Naive thymus-derived CD8-positive, alpha-beta T cell (primary cell): ENCODE data around the gene SLC2A4. TPM values are rescaled to one million over a fixed set of nuclear protein-coding genes. Genes with fewer than 3 reads are reported as not detected.
A peak's percentile ranks its signal among the peaks of the same experiment; 100 is the strongest.
"Not testable (repeated sequence)": the region's sequence is repeated elsewhere in the genome, so short reads cannot be mapped to it uniquely, and the experiment has no call there.

Experiments
- ATAC-seq, 2 donors: fragments of 150-1000 bp; cut with Tn5 transposase in 1 of 2; sonication (Bioruptor Pico), chemical (Tn5 transposase) in 1 of 2; 1 replicate in 1 of 2; 2 replicates in 1 of 2; pipeline ENCODE4 v1.10.0; 2021; ENCODE audit warnings: mild to moderate bottlenecking in 2 of 2, moderate library complexity in 2 of 2
- POLR2A ChIA-PET: fragments of 350-600 bp; sonication (Branson Sonifier 250); formaldehyde crosslinking; loops from one replicate; lab custom pipeline; 2021; ENCODE audit warnings: antibody characterized with exemption; lab: Charles Lee
- DNase-seq, 10 donors: peaks; one replicate each; pipeline versions ENCODE4 v3.0.0 to v3.0.0-alpha.2; 2020 to 2022
- H3K27ac Mint-ChIP-seq, 10 donors: one replicate each; pipeline ENCODE4 v1.8.0; 2020 to 2022; ENCODE audit warnings: mild to moderate bottlenecking in 10 of 10, mixed read lengths in 10 of 10, moderate library complexity in 4 of 10, inconsistent platforms in 1 of 10
- H3K27me3 Mint-ChIP-seq, 5 donors: one replicate each; pipeline ENCODE4 v1.8.0; 2021 to 2022; ENCODE audit warnings: mixed read lengths in 5 of 5
- H3K36me3 Mint-ChIP-seq, 3 donors: one replicate each; pipeline ENCODE4 v1.8.0; 2020 to 2022; ENCODE audit warnings: mixed read lengths in 3 of 3, mild to moderate bottlenecking in 2 of 3, inconsistent platforms in 1 of 3
- H3K4me1 Mint-ChIP-seq, 4 donors: one replicate each; pipeline ENCODE4 v1.8.0; 2021 to 2022; ENCODE audit warnings: mixed read lengths in 4 of 4
- H3K4me3 Mint-ChIP-seq, 10 donors: one replicate each; pipeline ENCODE4 v1.8.0; 2020 to 2022; ENCODE audit warnings: mild to moderate bottlenecking in 10 of 10, mixed read lengths in 10 of 10, moderate library complexity in 6 of 10, inconsistent platforms in 1 of 10
- H3K9me3 Mint-ChIP-seq, 9 donors: one replicate each; pipeline ENCODE4 v1.8.0; 2020 to 2022; ENCODE audit warnings: mixed read lengths in 9 of 9, mild to moderate bottlenecking in 3 of 9, inconsistent platforms in 1 of 9, moderate library complexity in 1 of 9
- polyA plus RNA-seq, 3 donors: library from polyadenylated mRNA; unstranded; fragments of 300-500 nt; fragmentation: Illumina TruSeq; gene quantifications; one replicate each; pipeline ENCODE4 v1.2.3, GENCODE V29; 2021
- total RNA-seq, 8 experiments: library from RNA in 2 of 8; stranded (reverse) in 2 of 8; gene quantifications; one replicate each; pipeline ENCODE4 v1.2.3 and lab custom pipeline; 2021 to 2026

Gene SLC2A4
- total and polyA plus RNA-seq, 5 experiments from 2014 or later, result not detected

GRCh38 chr17:7328840-7329373 is 47.4 kb downstream of the SLC2A4 start, which contains the start of gene NEURL4:
Gene NEURL4 (minus strand): TSS chr17:7329335. CDS start chr17:7329312, 23 bp downstream.
- H3K4me3 Mint-ChIP-seq, result peak within 1 kb of the TSS; percentile 90 to 98 (median 96)
- H3K27ac Mint-ChIP-seq, result peak within 1 kb of the TSS; percentile 94 to 98 (median 98)
- DNase-seq (peak in 1 of 10 donors; percentile 68), ATAC-seq (peak; percentile 26 to 54)
- no peaks in the 10 kb centered on the region for H3K9me3 Mint-ChIP-seq
- H3K27me3 Mint-ChIP-seq, result peaks cover 0 to 2% (median 0%) of the 10 kb centered on the region in 5 donors
- peaks cover 0 to 17% (median 0%) of the 10 kb centered on the region in 3 donors for H3K36me3 Mint-ChIP-seq
- peaks cover 33 to 55% (median 47%) of the 10 kb centered on the region in 4 donors for H3K4me1 Mint-ChIP-seq
- POLR2A ChIA-PET, result interaction anchor here (0.6 to 10.5 kb wide), 16 partner anchors 8 to 359 kb away, joined by 3 to 168 read pairs (median 7); partner anchors contain the start of genes EIF5A, GABARAP, GPS2 and MPDU1

DNA sequence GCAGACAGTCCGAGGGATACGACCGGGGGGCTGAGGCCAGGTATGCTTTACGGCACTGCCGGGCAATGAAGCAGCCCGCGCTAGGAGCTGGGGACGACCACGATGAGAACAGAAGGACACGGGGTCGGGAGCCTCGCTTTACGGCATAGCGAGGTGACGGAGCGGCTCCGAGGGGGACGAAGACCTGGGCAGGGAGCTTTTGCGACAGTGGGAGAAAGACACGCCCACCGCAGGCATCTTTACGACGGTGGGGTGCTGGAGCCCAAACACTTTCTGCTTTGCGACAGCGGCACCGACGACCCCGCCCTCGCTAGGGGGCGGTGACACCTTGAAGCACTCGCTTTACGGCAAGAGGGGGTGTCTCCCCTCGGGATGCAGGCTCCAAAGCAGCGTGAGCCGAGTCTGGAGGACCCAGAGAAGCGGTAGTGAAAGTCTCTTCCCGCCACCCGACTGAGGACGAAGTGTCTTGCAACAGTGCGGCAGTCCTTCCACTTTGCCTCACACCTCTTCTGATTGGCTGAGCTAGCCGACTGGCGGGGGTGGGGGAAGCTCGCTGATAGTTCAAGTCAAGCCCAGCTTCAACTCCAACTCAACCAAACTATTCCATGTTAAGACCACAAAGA is 48.0 kb downstream of the SLC2A4 start:
- POLR2A ChIA-PET, result interaction anchor here (0.5 to 10.5 kb wide), 29 partner anchors 8 to 358 kb away, joined by 3 to 168 read pairs (median 4); partner anchors contain the start of genes DVL2, EIF5A, GABARAP and GPS2
- Mint-ChIP-seq H3K4me1 (peaks cover 30 to 53% (median 43%) of the 10 kb centered on the region in 4 donors), H3K36me3 (peaks cover 0 to 14% (median 0%) of the 10 kb centered on the region in 3 donors), H3K27me3 (peaks cover 0 to 2% (median 0%) of the 10 kb centered on the region in 5 donors), H3K4me3 (peak overlapping the region; percentile 90 to 98 (median 96)), H3K27ac (peak overlapping the region; percentile 94 to 98 (median 98)), H3K9me3 (no peaks in the 10 kb centered on the region)
- DNase-seq (peak; percentile 89 to 99 (median 95)), ATAC-seq (peak; percentile 58 to 64)

GRCh38 chr17:7329997-7330637 is 48.6 kb downstream of the SLC2A4 start:
- peak overlapping the region; percentile 94 to 98 (median 98) for H3K27ac Mint-ChIP-seq
- H3K36me3 Mint-ChIP-seq, result peaks cover 0 to 13% (median 0%) of the 10 kb centered on the region in 3 donors
- H3K9me3 Mint-ChIP-seq, result no peaks in the 10 kb centered on the region
- peaks cover 30 to 60% (median 48%) of the 10 kb centered on the region in 4 donors for H3K4me1 Mint-ChIP-seq
- DNase-seq (peak in 9 of 10 donors; percentile 62 to 89 (median 75)), ATAC-seq (peak; percentile 73 to 74)
- H3K4me3 Mint-ChIP-seq, result peak overlapping the region; percentile 90 to 98 (median 96)
- peaks cover 0 to 2% (median 0%) of the 10 kb centered on the region in 5 donors for H3K27me3 Mint-ChIP-seq
- POLR2A ChIA-PET, result interaction anchor here (0.5 to 10.5 kb wide), 30 partner anchors 7 to 357 kb away, joined by 3 to 168 read pairs (median 4); partner anchors contain the start of genes DVL2, EIF5A, GABARAP and GPS2

GRCh38 chr17:7330638-7331015 is 49.1 kb downstream of the SLC2A4 start:
- Mint-ChIP-seq H3K27ac (peak overlapping the region in 9 of 10 donors; percentile 48 to 98 (median 95)), H3K4me3 (peak overlapping the region; percentile 18 to 98 (median 94)), H3K27me3 (peaks cover 0 to 2% (median 0%) of the 10 kb centered on the region in 5 donors), H3K4me1 (peaks cover 35 to 65% (median 53%) of the 10 kb centered on the region in 4 donors), H3K36me3 (peaks cover 0 to 9% (median 0%) of the 10 kb centered on the region in 3 donors), H3K9me3 (no peaks in the 10 kb centered on the region)
- ATAC-seq (no peak), DNase-seq (no peak)
- POLR2A ChIA-PET, result interaction anchor here (0.6 to 10.5 kb wide), 13 partner anchors 9 to 216 kb away, joined by 3 to 168 read pairs (median 7); partner anchors contain the start of genes EIF5A, GPS2, POLR2A and ZBTB4

DNA sequence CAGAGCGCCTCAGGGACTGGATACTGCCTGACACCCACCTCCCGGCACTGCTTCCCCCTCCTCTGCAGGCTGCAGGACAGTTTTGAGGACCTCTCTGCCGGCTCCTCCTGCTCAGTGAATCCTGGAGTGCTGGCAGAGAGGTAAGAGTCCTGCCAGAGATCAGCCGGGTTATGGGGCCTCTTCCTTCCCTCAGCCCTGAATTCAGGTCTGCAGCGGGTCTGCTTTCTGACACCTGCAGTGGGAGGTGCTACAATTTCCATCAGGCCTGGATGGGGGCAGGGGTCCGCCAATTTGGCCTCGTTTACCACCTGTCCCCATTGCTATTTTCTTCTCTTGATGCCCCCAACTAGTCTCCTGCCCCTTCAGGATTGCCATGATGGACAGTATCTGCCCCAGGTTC is 50.6 kb downstream of the SLC2A4 start:
- POLR2A ChIA-PET, result interaction anchor here (10.5 kb wide), 1 partner anchor 20 kb away, joined by 168 read pairs; the partner anchor contains the start of genes EIF5A and GPS2
- Mint-ChIP-seq H3K4me3 (peak overlapping the region in 9 of 10 donors; percentile 25 to 86 (median 76)), H3K9me3 (no peaks in the 10 kb centered on the region), H3K4me1 (peaks cover 40 to 72% (median 60%) of the 10 kb centered on the region in 4 donors), H3K27ac (peak overlapping the region; percentile 64 to 97 (median 92)), H3K36me3 (peaks cover 0 to 2% (median 2%) of the 10 kb centered on the region in 3 donors), H3K27me3 (peaks cover 0 to 2% (median 0%) of the 10 kb centered on the region in 5 donors)
- ATAC-seq, result no peak
- no peak for DNase-seq

DNA sequence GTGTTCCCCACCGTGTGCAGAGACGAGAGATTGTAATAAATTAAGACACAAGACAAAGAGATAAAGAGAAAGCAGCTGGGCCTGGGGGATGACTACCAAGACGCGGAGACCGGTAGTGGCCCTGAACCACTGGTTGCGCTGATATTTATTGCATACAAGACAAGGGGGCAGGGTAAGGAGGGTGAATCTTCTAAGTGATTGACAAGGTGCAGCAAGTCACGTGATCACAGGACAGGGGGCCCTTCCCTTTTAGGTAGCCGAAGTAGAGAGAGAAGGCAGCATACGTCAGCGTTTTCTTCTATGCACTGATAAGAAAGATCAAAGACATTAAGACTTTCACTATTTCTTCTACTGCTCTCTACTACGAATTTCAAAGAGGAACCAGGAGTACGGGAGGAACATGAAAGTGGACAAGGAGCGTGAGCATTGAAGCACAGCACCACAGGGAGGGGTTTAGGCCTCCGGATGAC is 51.1 kb downstream of the SLC2A4 start:
- POLR2A ChIA-PET, result interaction anchor here (10.5 kb wide), 1 partner anchor 21 kb away, joined by 168 read pairs; the partner anchor contains the start of genes EIF5A and GPS2
- not testable (repeated sequence) for H3K36me3 Mint-ChIP-seq, H3K9me3 Mint-ChIP-seq, ATAC-seq, H3K27me3 Mint-ChIP-seq
- Mint-ChIP-seq H3K27ac (peak overlapping the region; percentile 64 to 97 (median 92)), H3K4me1 (peaks cover 42 to 73% (median 62%) of the 10 kb centered on the region in 4 donors), H3K4me3 (peak overlapping the region; percentile 31 to 86 (median 76))
- DNase-seq, result peak in 5 of 10 donors; percentile 56 to 77 (median 60)

- no peaks in the 10 kb centered on the region for H3K9me3 Mint-ChIP-seq
- peak overlapping the region; percentile 77 to 99 (median 98) for H3K27ac Mint-ChIP-seq
- H3K4me1 Mint-ChIP-seq, result peaks cover 29 to 67% (median 63%) of the 10 kb centered on the region in 4 donors
- H3K36me3 Mint-ChIP-seq, result peaks cover 0 to 24% (median 13%) of the 10 kb centered on the region in 3 donors
- H3K27me3 Mint-ChIP-seq, result no peaks in the 10 kb centered on the region
- POLR2A ChIA-PET, result interaction anchor here (0.6 to 5.9 kb wide), 8 partner anchors 10 to 130 kb away, joined by 3 to 147 read pairs (median 28); partner anchors contain the start of genes GABARAP, GPS2, KCTD11 and TMEM95
- H3K4me3 Mint-ChIP-seq, result peak overlapping the region; percentile 31 to 98 (median 94)
- no peak for DNase-seq
- no peak for ATAC-seq
Observed at GRCh38 chr17:7334938-7335538, 53.5 kb downstream of the SLC2A4 start.

- ATAC-seq, H3K27me3 Mint-ChIP-seq, H3K9me3 Mint-ChIP-seq, DNase-seq: not testable (repeated sequence)
- peaks cover 25 to 67% (median 63%) of the 10 kb centered on the region in 4 donors for H3K4me1 Mint-ChIP-seq
- H3K36me3 Mint-ChIP-seq, result peaks cover 0 to 32% (median 13%) of the 10 kb centered on the region in 3 donors
- peak overlapping the region; percentile 92 to 98 (median 95) for H3K4me3 Mint-ChIP-seq
- POLR2A ChIA-PET, result interaction anchor here (0.8 to 5.9 kb wide), 27 partner anchors 10 to 351 kb away, joined by 3 to 147 read pairs (median 7); partner anchors contain the start of genes ACADVL, CLDN7, DLG4 and DVL2
- peak overlapping the region; percentile 77 to 99 (median 98) for H3K27ac Mint-ChIP-seq
Observed at GRCh38 chr17:7335765-7336164, 54.2 kb downstream of the SLC2A4 start.

DNA sequence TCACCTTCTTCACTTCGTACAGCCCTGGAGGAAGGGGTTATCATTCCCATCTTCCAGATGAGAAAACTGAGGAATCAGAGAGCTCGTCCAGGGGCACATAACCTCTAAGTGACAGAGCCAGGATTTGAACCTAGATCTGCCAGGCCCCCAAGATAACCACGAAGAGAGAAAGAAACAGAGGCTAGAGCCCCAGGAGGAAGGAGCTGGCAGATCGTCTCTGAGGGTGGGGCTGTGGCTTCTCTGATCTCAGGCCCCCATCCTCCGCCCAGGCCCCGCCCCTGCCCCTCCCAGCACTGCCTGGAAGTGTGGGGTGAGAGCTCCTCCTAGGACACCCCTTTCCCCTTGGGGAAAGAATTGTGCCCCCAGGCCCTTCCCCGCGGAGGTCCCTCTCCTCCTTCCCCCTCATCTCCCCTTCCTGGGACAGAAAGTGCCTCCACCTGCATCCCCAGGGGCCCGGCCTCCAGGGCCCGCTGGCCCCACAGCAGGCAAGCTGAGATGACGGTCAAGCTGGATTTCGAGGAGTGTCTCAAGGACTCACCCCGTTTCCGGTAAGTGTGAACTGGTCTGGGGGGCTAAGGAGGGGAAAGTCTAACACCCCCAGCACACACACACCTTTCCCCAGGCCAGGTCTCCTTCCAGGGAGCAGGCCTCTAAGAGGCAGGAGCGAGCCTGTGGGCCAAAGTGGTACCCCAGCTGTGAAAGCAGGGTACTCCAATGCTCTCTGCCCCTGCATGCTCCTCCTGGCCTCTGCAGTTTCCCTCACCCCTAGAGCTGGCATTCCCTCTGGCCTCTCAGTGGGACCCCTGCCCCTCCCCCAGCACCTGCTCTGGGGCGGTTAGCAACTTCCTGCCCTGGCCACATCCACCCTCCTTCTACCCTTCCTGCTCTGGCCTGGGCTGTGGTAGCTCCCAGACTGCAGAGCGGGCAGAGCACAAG is 55.0 kb downstream of the SLC2A4 start, which contains the start of gene ACAP1:
ACAP1 (plus strand) TSS at position 290 of the 936 bp plus-strand sequence; CDS start at position 496, 206 bp downstream.
- POLR2A ChIA-PET, result interaction anchor here (0.5 to 5.9 kb wide), 41 partner anchors 7 to 350 kb away, joined by 3 to 147 read pairs (median 5); partner anchors contain the start of genes ACADVL, CLDN7, DLG4 and DVL2
- Mint-ChIP-seq H3K27me3 (no peaks in the 10 kb centered on the region), H3K36me3 (peaks cover 0 to 37% (median 13%) of the 10 kb centered on the region in 3 donors), H3K9me3 (no peaks in the 10 kb centered on the region), H3K4me3 (peak within 1 kb of the TSS; percentile 92 to 98 (median 95)), H3K27ac (peak within 1 kb of the TSS; percentile 77 to 99 (median 98)), H3K4me1 (peaks cover 26 to 69% (median 64%) of the 10 kb centered on the region in 4 donors)
- DNase-seq (peak; percentile 74 to 93 (median 82)), ATAC-seq (peak; percentile 94)

- H3K27me3 Mint-ChIP-seq, H3K9me3 Mint-ChIP-seq, ATAC-seq, DNase-seq: not testable (repeated sequence)
- Mint-ChIP-seq H3K27ac (peak overlapping the region; percentile 77 to 98 (median 98)), H3K4me1 (peaks cover 22 to 69% (median 61%) of the 10 kb centered on the region in 4 donors), H3K36me3 (peaks cover 0 to 48% (median 15%) of the 10 kb centered on the region in 3 donors), H3K4me3 (peak overlapping the region; percentile 92 to 98 (median 95))
- POLR2A ChIA-PET, result interaction anchor here (0.7 to 5.9 kb wide), 25 partner anchors 8 to 349 kb away, joined by 3 to 147 read pairs (median 7); partner anchors contain the start of genes CLDN7, EIF5A, GABARAP and GPS2
Observed at GRCh38 chr17:7337600-7337999, 56.1 kb downstream of the SLC2A4 start.
